Activated T-cell treated with anti-CD3 and anti-CD28 coated beads, Interleukin-2, amount 50 U/mL, for 4 hours (primary cell): ENCODE results near the gene PTGDS. TPM values are rescaled to one million over a fixed set of nuclear protein-coding genes. Genes with fewer than 3 reads are reported as not detected.
A peak's percentile ranks its signal among the peaks of the same experiment; 100 is the strongest.
"Not testable (repeated sequence)": the region's sequence is repeated elsewhere in the genome, so short reads cannot be mapped to it uniquely, and the experiment has no call there.

Experiments used
- ATAC-seq, 2 donors: fragments of 200-7000 bp; cut with Tn5 transposase; one replicate each; pipeline ENCODE4 v1.10.0; 2021
- DNase-seq: peaks from one replicate; pipeline ENCODE4 v3.0.0-alpha.2; 2020
- H3K27me3 Mint-ChIP-seq: one replicate; pipeline ENCODE4 v1.8.0; 2021; ENCODE audit warnings: low read depth, mixed read lengths
- H3K36me3 Mint-ChIP-seq: one replicate; pipeline ENCODE4 v1.8.0; 2022; ENCODE audit warnings: mixed read lengths; ENCODE audit not compliant: insufficient read depth
- H3K4me1 Mint-ChIP-seq: one replicate; pipeline ENCODE4 v1.8.0; 2021; ENCODE audit warnings: low read depth, mixed read lengths
- H3K4me3 Mint-ChIP-seq: one replicate; pipeline ENCODE4 v1.8.0; 2021; ENCODE audit warnings: mild to moderate bottlenecking, moderate library complexity, mixed read lengths
- H3K9me3 Mint-ChIP-seq: one replicate; pipeline ENCODE4 v1.8.0; 2021; ENCODE audit warnings: mixed read lengths
- total RNA-seq, 3 donors: library from RNA; stranded (reverse); gene quantifications; one replicate each; pipeline ENCODE4 v1.2.1, GENCODE V29; 2021

Gene PTGDS
- total RNA-seq, 3 donors from 2014 or later = 0.30 to 0.51 TPM; not detected in 1

DNA sequence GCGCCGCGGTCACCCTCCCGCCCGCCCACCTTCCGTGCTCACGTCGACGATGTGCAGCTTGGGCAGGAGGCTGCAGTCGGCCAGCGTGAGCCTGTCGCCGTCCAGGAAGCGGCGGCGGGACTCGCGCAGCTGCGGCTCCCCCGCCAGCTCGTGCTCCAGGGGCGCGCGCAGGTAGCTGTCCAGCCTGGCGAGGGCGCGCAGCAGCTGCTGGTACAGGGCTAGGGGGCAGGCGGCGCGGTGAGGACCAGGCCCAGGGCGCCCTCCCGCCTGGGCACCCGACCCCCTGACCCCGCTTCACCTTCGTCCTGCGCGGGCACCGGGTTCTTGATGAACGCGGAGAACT lies 17.6 kb downstream of the PTGDS start:
- Mint-ChIP-seq H3K4me3 (no peak overlapping the region), H3K27me3 (no peaks in the 10 kb centered on the region), H3K36me3 (peaks cover 2% of the 10 kb centered on the region), H3K4me1 (peaks cover 38% of the 10 kb centered on the region), H3K9me3 (no peaks in the 10 kb centered on the region)
- ATAC-seq (no peak), DNase-seq (no peak)

DNA sequence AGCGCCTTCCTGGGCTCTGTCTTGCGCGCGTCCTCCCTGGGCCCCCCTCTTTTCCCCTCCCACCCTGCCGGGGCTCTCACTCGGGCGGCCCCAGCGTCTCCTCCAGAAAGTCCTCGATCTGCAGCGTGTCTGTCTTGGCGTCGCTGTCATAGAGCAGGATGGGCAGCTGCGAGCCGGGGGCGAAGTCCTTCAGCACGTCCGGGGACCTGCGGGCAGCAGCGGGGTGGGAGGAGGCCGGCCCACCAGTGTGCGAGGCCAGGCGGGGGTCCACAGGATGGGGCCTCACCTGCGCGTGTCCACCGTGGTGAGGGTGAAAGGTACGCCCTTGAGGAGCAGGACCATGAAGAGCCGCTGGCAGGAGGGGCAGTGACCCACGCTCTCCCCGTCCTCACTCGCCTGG lies 18.1 kb downstream of the PTGDS start:
- H3K9me3 Mint-ChIP-seq = no peaks in the 10 kb centered on the region
- peaks cover 43% of the 10 kb centered on the region for H3K4me1 Mint-ChIP-seq
- DNase-seq (no peak), ATAC-seq (no peak)
- H3K4me3 Mint-ChIP-seq = no peak overlapping the region
- H3K27me3 Mint-ChIP-seq = no peaks in the 10 kb centered on the region
- peaks cover 2% of the 10 kb centered on the region for H3K36me3 Mint-ChIP-seq

DNA sequence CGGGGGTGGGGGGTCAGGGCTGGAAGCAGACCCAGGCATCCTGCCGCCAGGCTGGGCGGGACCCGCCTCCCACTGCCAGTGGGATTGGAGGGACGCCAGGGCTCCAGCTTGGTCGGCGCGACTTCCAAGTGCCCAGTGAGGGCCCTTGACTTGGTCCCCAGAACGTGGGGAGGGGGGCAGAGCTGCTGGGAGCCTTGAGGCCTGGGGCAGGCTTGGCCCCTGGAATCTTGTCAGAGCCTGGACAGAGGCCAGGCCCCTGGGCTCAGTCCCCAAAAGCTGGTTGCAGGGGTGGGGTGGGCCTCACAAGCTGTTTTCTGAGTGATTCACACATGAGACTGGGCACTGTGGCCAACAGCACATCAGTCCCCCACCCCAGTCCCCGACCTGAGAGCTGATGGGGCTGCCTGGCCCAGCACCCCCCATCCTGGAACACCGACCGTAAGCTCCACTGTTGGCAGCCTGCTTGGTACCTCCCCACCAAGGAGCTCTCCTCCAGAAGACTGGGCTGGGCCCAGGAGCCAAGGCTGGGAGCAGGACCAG lies 18.5 kb downstream of the PTGDS start:
- no peak for DNase-seq

DNA sequence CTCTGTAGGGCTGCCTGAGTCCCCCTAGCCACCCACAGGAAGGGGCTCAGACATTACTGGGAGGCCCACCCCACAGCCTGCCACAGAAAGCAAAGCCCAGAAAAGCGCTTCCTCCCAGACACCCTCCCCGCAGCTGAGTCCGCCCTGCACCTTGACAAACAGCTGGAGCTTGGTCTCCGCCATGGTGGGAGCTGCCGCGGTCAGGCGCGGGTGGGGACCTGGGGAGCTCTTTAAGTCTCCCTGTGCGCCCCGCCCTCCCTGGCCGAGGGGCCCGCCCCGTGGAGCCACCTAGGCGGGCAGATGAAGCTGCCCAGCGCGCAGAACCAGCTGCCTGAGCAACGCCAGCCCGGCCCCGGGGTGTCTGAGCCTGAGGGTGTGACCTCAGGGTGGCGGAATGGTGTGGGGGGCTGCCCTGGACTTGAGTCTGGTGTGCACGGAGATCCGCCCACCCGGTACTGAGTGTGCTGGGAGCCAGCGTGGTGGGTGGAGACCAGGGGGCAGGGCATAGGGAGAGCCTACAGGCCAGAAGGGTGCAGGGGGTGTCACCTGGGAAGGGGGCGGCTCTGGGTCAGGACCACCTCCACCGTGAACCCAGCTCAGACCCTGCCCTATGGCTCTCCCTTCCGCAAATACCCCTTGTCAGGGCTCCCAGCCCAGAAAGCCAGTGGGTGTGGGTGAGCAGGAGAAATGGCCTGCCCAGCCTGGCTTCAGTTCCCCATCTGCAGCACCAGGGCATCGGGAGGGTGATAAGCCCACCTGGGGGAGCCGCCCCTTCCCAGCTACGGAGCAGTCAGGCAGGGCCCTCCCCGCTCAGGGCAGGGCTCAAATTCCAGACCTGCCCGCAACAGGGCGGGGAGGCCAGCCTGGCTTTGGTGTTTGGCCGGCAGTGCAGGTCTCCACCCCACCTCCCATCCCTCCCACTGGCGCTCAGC lies 19.3 kb downstream of the PTGDS start, which contains the start of gene CLIC3:
CLIC3 (minus strand) TSS at position 208 of the 932 bp plus-strand sequence; CDS start at position 183, 25 bp downstream.
- Mint-ChIP-seq H3K27me3 (no peaks in the 10 kb centered on the region), H3K4me3 (peak within 1 kb of the TSS; percentile 62), H3K4me1 (peaks cover 40% of the 10 kb centered on the region), H3K9me3 (no peaks in the 10 kb centered on the region), H3K36me3 (peaks cover 2% of the 10 kb centered on the region)
- ATAC-seq (no peak), DNase-seq (peak; percentile 40)

More for the DNA sequence above, 18.5 kb downstream of the PTGDS start:
- Mint-ChIP-seq H3K36me3 (peaks cover 2% of the 10 kb centered on the region), H3K4me3 (peak overlapping the region; percentile 62), H3K27me3 (no peaks in the 10 kb centered on the region), H3K4me1 (peaks cover 47% of the 10 kb centered on the region), H3K9me3 (no peaks in the 10 kb centered on the region)
- ATAC-seq = no peak

GRCh38 chr9:136997371-136997770 lies 20.1 kb downstream of the PTGDS start:
- H3K4me3 Mint-ChIP-seq = peak overlapping the region; percentile 56
- no peaks in the 10 kb centered on the region for H3K27me3 Mint-ChIP-seq
- H3K36me3 Mint-ChIP-seq = peaks cover 2% of the 10 kb centered on the region
- H3K9me3 Mint-ChIP-seq = no peaks in the 10 kb centered on the region
- H3K4me1 Mint-ChIP-seq = peaks cover 40% of the 10 kb centered on the region
- ATAC-seq (no peak), DNase-seq (no peak)

GRCh38 chr9:136997830-136998234 lies 20.5 kb downstream of the PTGDS start:
- DNase-seq (no peak), ATAC-seq (no peak)
- Mint-ChIP-seq H3K36me3 (peaks cover 2% of the 10 kb centered on the region), H3K27me3 (no peaks in the 10 kb centered on the region), H3K9me3 (no peaks in the 10 kb centered on the region), H3K4me1 (peaks cover 37% of the 10 kb centered on the region), H3K4me3 (peak overlapping the region; percentile 56)

DNA sequence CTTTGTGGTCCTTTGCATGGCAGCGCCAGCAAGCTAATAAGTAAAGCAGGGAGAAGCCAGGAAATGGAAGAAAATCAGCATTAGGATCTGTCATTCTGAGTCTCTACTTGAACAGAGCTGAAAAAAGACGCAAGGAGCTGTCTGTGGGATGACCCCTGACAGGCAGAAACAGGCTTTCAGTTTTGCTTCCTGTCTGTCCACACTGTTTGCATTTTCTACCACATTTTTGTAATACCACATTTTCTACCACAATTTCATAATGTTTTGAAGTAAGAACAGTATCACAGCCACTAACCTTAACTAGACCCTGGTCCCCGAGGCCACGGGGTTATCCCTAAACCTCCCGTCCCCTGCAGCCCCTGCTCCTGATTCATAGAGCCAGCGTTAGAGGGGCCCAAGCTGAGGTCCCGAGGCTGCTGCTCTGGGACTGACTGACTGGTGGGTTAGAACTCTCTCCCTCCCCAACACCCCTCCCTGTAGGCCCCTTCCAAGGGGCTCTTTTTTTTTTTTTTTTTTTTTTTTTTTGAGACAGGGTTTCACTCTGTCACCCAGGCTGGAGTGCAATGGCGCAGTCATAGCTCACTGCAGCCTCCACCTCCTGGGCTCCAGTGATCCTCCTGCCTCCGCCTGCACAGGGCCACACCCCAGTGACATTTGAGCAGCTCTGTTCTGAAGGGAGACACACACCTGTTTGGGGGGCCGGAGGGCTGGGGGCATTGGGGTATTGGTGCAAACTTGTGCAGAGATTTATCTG lies 23.1 kb downstream of the PTGDS start:
- Mint-ChIP-seq H3K4me3 (no peak overlapping the region), H3K4me1 (peaks cover 31% of the 10 kb centered on the region), H3K27me3 (no peaks in the 10 kb centered on the region), H3K36me3 (no peaks in the 10 kb centered on the region), H3K9me3 (no peaks in the 10 kb centered on the region)
- ATAC-seq (peak; percentile 56 to 65), DNase-seq (no peak)

DNA sequence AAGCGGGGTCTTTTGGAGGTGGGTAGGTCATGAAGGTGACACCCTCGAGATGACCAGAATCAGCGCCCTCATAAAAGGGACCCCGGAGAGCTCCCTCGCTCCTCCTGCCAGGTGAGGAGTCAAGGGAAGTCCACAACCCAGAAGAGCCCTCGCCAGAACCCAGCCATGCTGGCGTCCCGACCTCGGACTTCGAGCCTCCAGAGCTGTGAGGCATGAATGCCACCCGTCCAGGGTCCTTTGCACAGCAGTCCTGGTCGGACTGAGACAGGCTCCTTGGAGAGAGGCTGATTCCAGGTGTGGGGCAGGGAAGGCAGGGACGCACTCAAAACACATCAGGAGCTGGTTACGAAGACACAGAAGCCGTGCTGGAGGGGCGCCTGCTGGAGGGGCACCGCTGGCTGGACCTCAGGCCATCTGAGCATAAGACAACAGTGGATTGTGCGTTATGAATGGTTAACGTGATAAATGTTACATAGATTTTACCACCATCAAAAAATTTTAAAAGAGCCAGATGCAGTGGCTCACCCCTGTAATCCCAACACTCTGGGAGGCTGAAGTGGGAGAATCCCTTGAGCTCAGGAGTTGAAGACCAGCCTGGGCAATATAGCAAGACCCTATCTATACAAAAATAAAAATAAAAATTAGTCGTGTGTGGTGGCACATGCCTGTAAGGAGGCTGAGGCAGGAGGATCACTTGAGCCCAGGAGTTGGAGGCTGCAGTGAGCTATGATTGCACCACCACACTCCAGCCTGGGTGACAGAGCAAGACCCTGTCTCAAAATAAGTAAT lies 24.7 kb downstream of the PTGDS start:
- Mint-ChIP-seq H3K9me3 (no peaks in the 10 kb centered on the region), H3K27me3 (no peaks in the 10 kb centered on the region), H3K36me3 (no peaks in the 10 kb centered on the region), H3K4me1 (peaks cover 27% of the 10 kb centered on the region), H3K4me3 (no peak overlapping the region)
- DNase-seq (no peak), ATAC-seq (no peak)

- Mint-ChIP-seq H3K9me3 (no peaks in the 10 kb centered on the region), H3K36me3 (no peaks in the 10 kb centered on the region), H3K4me1 (peaks cover 23% of the 10 kb centered on the region), H3K4me3 (no peak overlapping the region), H3K27me3 (no peaks in the 10 kb centered on the region)
- ATAC-seq = no peak
- DNase-seq = no peak
These were observed 25.3 kb downstream of the PTGDS start for GRCh38 chr9:137002646-137003041.

DNA sequence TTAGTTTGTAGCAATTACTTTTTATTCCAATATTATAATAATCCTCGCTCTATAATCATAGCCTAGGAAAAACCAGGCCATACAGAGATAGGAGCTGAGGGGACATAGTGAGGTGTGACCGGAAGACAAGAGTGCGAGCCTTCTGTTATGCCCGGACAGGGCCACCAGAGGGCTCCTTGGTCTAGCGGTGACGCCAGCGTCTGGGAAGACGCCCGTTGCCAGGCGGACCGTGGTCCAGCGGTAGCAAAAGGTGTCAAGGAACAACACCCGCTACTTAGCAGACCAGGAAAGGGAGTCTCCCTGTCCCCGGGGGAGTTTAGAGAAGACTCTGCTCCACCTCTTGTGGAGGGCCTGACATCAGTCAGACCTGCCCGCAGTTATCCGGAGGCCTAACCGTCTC lies 27.0 kb downstream of the PTGDS start:
- not testable (repeated sequence) for ATAC-seq, H3K9me3 Mint-ChIP-seq, H3K4me3 Mint-ChIP-seq, DNase-seq, H3K36me3 Mint-ChIP-seq, H3K27me3 Mint-ChIP-seq
- peaks cover 15% of the 10 kb centered on the region for H3K4me1 Mint-ChIP-seq

GRCh38 chr9:137006116-137007003 lies 29.1 kb downstream of the PTGDS start:
- DNase-seq (no peak), ATAC-seq (peak; percentile 28 to 44)
- H3K27me3 Mint-ChIP-seq = no peaks in the 10 kb centered on the region
- no peaks in the 10 kb centered on the region for H3K9me3 Mint-ChIP-seq
- no peaks in the 10 kb centered on the region for H3K36me3 Mint-ChIP-seq
- H3K4me1 Mint-ChIP-seq = peaks cover 7% of the 10 kb centered on the region
- no peak overlapping the region for H3K4me3 Mint-ChIP-seq

DNA sequence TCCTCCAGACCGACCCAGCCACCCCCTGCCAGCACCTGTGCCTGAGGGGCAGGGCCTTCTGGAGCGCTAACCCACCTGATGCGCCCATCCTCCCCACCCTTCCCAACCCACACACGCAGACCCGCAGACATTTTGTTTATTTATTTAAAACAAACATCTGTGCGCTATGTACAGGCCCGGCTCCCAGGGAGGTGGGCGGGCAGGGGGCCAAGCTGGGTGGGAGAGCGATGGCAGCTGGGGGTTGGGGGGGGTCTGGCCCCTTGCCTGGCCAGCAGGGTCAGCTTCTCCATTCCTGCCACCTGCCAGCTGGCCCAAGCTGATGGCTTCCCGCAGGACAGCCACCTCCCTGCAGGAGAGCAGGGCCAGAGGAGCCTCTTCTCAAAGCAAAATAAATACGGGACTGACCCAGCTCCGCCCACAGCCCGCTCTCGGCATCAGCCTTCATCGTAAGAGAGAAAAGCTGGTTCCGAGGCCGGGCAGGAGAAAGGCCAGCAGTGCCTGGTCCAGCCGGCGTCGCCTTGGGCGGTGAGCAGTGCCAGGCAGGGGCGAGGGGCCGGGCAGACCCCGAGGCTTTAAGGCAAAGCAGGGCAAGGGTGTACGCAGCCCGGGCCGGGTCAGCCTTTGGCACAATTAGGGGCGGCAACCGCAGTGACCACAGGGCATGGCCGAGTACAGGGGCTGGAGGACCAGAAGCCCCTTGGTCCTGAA lies 30.0 kb downstream of the PTGDS start:
- H3K27me3 Mint-ChIP-seq = no peaks in the 10 kb centered on the region
- H3K36me3 Mint-ChIP-seq = peaks cover 1% of the 10 kb centered on the region
- no peak for ATAC-seq
- no peak overlapping the region for H3K4me3 Mint-ChIP-seq
- peaks cover 7% of the 10 kb centered on the region for H3K4me1 Mint-ChIP-seq
- H3K9me3 Mint-ChIP-seq = no peaks in the 10 kb centered on the region
- no peak for DNase-seq

DNA sequence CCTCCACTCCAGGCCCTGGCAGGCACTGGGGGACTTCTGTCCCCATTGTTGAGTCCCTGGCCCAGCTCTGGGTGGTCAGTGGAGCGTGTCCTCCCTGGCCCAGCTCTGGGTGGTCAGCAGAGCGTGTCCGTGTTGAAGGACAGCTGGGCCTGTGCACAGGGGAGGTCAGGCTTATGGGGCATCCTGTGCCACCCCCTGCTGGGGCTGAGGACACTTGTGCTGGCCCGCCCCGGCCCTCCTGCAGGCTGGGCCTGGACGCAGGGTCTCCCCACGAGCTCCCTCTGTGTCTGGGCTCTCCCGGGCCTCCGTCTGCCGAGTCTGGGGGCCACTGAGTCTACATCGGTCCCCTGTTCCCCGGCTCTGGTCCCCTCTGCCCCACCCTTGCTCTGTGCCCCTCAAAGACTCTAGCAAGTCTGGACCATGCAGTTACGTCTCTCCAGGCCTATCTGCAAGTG lies 30.5 kb downstream of the PTGDS start:
- no peaks in the 10 kb centered on the region for H3K27me3 Mint-ChIP-seq
- H3K9me3 Mint-ChIP-seq = no peaks in the 10 kb centered on the region
- ATAC-seq (no peak), DNase-seq (no peak)
- peaks cover 1% of the 10 kb centered on the region for H3K36me3 Mint-ChIP-seq
- H3K4me3 Mint-ChIP-seq = no peak overlapping the region
- H3K4me1 Mint-ChIP-seq = peaks cover 7% of the 10 kb centered on the region
